GM11168 (cell line): ENCODE results near the gene CBLN3.

Experiments
- in situ Hi-C: fragments of 300-500 bp; cut with MboI; formaldehyde crosslinking; loops from one replicate; pipeline ENCODE4 v1.12.0; 2022; ENCODE audit warnings: low sequenced_read_pairs; ENCODE audit not compliant: unreplicated experiment

CBLN3 gene

GRCh38 chr14:24408764-24409163 lies 20.7 kb downstream of the CBLN3 start:
- in situ Hi-C loops = no loop called here

GRCh38 chr14:24407608-24408325 lies 21.7 kb downstream of the CBLN3 start:
- in situ Hi-C loops = no loop called here

DNA sequence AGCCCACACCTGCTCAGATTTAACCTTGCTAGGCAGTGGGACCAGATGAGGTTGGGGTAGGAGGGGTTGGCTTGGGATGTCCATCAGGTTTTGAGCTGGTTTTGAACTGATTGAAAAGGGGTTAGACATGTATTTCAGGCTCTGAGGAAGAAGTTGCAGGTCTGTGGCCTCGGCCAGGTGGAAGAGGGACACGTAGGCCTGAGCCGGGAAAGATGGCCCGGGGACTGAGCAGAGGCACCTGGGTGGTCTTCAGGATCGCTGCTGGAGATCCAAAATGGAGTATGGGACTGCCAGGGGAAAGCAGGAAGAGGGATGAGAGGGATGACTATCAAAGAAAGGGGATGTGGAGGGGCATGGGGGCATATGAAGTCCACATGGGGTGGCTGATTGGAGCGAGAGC lies 23.1 kb downstream of the CBLN3 start:
- in situ Hi-C loops = no loop called here

DNA sequence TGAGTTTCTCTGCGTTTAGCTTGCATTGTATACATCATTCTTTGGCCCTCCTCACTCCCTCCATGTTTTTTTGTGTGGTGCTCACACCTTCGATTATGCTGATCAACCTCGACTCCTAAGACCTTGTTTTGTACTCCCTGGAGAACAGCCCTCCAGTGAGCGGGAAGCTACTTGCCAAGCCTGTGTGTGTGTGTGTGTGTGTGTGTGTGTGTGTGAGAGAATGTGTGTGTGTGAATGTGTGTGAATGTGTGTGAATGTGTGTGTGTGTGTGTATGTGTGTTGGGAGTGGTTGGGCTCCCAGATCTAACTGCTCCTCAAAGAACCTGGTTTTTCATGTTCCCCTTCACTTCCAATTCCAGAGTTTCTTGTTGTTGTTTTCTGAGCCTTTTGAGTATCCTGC lies 24.7 kb downstream of the CBLN3 start:
- in situ Hi-C loops = no loop called here

GRCh38 chr14:24403294-24403998 lies 26.0 kb downstream of the CBLN3 start:
- in situ Hi-C loops = no loop called here

DNA sequence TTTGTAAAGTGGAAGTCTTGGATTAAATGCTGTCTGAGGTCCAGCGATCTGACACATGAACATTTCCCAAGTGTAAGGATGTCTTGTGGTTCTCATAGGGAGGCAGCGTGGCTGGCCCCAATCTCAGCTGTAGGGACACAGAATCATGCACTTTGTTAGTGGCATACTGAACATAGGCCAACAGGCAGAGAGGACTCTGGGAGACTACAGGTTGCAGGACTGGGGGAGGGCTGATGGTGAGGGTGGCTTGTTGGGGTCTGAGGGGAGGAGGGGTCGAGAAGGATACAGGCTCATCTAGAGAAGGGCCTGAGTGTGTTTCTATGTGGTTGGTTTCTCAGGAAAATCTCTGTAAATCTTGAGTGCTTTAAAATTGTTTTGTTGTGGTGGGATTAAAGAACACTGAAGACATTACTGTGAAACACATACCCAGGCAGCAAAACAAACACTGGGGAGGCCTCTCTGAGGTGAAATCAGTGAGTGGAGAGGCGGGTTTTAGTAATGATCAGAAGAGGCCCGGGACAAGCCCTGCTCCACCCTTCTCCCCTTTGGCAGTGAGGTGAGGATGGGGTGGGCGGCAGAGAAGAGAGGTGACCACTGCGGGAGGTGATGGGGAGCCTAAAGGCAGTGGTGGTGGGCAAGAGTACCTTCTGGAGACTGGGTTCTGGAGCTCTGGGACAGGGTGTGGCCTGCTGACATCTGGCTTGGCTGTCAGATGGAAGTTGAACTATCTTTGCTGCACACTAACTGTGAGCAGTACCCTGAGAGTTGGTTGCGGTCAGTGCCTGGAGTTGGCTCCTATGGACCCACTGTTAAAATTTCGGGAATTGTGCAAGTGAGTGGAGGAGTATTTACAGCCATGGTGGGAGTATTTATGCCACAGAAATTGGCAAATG lies 27.4 kb downstream of the CBLN3 start:
- in situ Hi-C loops = no loop called here

GRCh38 chr14:24399999-24400718 lies 29.3 kb downstream of the CBLN3 start:
- in situ Hi-C loops = no loop called here

GRCh38 chr14:24399447-24399822 lies 30.0 kb downstream of the CBLN3 start:
- in situ Hi-C loops = no loop called here

- in situ Hi-C loops = no loop called here
Observed at GRCh38 chr14:24398653-24399446, 30.6 kb downstream of the CBLN3 start, which contains the start of gene NYNRIN. Gene NYNRIN (plus strand): TSS chr14:24399003. CDS start chr14:24399247, 244 bp downstream.

GRCh38 chr14:24398293-24398652 lies 31.2 kb downstream of the CBLN3 start:
- in situ Hi-C loops = no loop called here

DNA sequence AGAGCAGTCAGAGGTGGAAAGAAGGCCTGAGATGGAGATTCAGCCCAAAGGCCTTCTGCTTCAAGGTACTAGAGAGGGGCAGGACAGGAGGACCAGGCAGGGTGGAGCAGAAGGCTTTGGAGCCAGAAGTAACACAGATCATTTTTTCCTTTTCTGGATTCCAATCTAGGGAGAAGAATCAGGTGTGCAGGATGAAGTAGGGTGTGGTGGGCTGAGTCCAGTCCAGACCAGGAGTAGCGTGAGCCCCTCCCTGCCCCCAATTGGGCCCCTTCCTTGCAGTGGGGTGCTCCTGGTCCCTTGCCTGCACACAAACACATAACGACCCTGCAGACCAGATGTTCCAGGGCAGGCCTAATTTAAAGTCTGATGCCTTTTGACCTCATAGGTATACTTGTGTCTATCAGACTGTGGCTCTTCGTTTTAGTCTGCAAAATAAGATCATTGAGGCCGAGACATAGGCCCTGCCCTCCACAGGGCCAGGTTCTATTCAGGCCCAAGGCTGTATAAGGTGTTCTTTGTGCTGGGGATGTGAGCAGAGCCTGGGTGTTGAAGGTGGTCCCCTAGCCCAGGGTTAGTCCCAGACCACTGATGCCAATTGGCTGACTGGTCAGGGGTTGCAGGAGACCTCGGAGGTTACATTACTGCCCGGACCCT lies 31.7 kb downstream of the CBLN3 start:
- in situ Hi-C loops = no loop called here

GRCh38 chr14:24395609-24396582 lies 33.6 kb downstream of the CBLN3 start:
- in situ Hi-C loops = no loop called here

GRCh38 chr14:24394275-24394674 lies 35.2 kb downstream of the CBLN3 start:
- in situ Hi-C loops = no loop called here

- in situ Hi-C loops = no loop called here
Observed at GRCh38 chr14:24392325-24393091, 37.0 kb downstream of the CBLN3 start.

DNA sequence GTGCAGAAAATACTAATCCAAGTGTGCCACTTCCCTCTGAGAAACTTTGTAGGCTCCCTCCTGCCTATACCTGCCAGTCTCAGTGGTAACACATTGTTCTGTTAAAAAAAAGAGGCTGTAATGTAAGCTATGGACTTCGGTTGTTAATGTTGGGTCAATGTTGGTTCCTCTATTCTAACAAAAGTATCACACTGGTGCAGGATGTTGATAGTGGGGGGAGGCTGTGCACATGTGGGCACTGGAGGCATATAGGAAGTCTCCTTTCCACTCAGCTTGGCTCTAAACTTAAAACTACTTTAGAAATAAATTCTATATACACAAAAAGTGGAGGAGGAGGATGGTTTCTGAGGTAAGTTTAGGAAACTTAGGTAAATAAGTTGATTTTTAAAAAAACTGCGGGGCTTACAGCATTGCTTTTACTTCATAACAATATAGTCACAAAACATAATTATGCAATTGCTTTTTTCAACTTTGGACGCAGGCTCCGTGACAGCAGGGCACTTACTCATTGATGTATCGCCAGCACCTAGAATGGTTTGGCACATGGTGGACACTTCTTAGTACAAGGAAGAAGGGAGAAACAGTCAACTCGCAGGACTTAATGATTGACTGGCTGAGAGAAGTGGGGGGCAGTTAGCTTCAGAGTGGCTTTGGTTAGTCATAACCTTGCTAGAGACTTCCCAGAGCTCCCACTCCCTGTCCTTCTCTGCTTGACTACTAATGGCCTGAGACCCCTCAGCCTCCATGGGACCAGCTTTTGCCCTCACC lies 38.6 kb downstream of the CBLN3 start:
- in situ Hi-C loops = no loop called here

GRCh38 chr14:24389226-24389848 lies 40.1 kb downstream of the CBLN3 start:
- in situ Hi-C loops = no loop called here
